Effector memory CD4-positive, alpha-beta T cell (primary cell): ENCODE measurements around the gene CNTRL.

Source experiments
- DNase-seq, 3 donors: peaks; one replicate each; pipeline ENCODE4 v3.0.0-alpha.2; 2020
- H3K27ac ChIP-seq: 2 replicates; pipeline ENCODE4 v1.7.0; 2013; ENCODE audit warnings: mild to moderate bottlenecking, low read length, moderate library complexity; ENCODE audit not compliant: insufficient read depth, poor library complexity, severe bottlenecking
- H3K27me3 ChIP-seq: replicated peaks from 2 replicates; pipeline ENCODE4 v1.7.0; 2013; ENCODE audit warnings: mild to moderate bottlenecking, low read length; ENCODE audit not compliant: insufficient read depth, control insufficient read depth, poor library complexity, severe bottlenecking
- H3K36me3 ChIP-seq: 2 replicates; pipeline ENCODE4 v1.7.0; 2013; ENCODE audit warnings: mild to moderate bottlenecking, low read length, moderate library complexity; ENCODE audit not compliant: control insufficient read depth, insufficient read depth
- H3K4me1 ChIP-seq: 2 replicates; pipeline ENCODE4 v1.7.0; 2013; ENCODE audit warnings: low read length, mild to moderate bottlenecking; ENCODE audit not compliant: control insufficient read depth, insufficient read depth, poor library complexity, severe bottlenecking
- H3K4me3 ChIP-seq: 2 replicates; pipeline ENCODE4 v1.7.0; 2013; ENCODE audit warnings: low read length, low read depth, mild to moderate bottlenecking; ENCODE audit not compliant: insufficient read depth, poor library complexity, severe bottlenecking
- H3K9me3 ChIP-seq: 2 replicates; pipeline ENCODE4 v1.7.0; 2013; ENCODE audit warnings: mild to moderate bottlenecking, low read length, moderate library complexity; ENCODE audit not compliant: control insufficient read depth

The CNTRL gene

DNA sequence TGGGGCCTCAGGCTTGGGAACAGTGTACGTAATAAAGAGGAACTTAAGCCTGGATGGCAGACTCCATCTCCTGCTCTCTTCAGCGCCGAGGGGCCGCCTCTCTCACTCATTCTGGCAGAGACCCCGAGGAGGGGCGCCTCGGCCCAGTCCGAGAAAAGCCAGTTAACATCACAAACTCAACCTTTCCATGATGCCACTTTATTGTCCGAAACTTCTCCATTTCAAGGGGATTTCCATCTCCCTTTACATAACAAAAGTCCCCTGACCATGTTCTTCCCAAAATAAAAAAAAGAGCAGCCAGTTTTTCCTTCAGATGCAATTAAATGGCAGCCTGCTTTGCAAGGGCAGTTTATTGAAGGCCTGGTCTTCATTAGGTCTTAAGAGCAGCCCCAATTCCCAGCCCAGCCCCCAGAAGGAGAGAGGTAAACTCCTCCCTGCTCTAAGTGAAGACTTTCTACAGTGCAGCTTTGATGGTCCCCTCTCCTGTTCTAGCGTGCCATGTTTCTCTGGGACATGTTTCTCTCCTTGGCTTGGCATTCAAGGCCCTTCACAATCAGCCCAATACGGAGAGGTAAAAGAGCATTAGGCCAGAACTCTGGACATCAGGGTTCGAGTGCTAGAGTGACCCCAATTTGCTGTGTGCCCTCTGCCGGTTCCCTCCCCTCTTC is 146.4 kb downstream of the CNTRL start:
- DNase-seq: no peak
- H3K27ac ChIP-seq: no peak overlapping the region

DNA sequence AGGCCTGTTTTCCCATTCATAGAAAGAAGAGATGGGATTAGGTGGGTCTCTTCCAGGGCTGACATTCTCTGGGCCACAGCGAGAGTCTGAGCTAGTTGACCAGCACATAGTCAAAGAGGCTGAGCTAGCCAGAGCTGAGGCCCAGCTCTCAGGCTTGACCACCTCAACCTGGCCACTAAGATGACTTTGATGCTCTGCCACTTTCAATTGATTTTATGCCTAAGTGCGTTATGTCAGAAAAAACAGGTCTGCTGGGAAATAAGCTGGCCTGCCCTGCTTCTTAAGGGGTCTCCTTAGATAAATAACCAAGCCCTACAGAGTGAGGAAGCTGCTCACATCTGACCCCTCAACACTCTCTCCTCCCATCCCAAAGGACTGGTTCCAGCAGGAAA is 146.9 kb downstream of the CNTRL start:
- Histone ChIP-seq H3K9me3 (no peaks in the 10 kb centered on the region), H3K27ac (no peak overlapping the region), H3K27me3 (no peaks in the 10 kb centered on the region), H3K4me3 (no peak overlapping the region), H3K4me1 (no peaks in the 10 kb centered on the region), H3K36me3 (no peaks in the 10 kb centered on the region)
- DNase-seq: no peak

More for the DNA sequence above, 146.4 kb downstream of the CNTRL start:
- H3K4me1 ChIP-seq: no peaks in the 10 kb centered on the region
- H3K4me3 ChIP-seq: no peak overlapping the region
- no peaks in the 10 kb centered on the region for H3K36me3 ChIP-seq
- no peaks in the 10 kb centered on the region for H3K27me3 ChIP-seq
- no peaks in the 10 kb centered on the region for H3K9me3 ChIP-seq

DNA sequence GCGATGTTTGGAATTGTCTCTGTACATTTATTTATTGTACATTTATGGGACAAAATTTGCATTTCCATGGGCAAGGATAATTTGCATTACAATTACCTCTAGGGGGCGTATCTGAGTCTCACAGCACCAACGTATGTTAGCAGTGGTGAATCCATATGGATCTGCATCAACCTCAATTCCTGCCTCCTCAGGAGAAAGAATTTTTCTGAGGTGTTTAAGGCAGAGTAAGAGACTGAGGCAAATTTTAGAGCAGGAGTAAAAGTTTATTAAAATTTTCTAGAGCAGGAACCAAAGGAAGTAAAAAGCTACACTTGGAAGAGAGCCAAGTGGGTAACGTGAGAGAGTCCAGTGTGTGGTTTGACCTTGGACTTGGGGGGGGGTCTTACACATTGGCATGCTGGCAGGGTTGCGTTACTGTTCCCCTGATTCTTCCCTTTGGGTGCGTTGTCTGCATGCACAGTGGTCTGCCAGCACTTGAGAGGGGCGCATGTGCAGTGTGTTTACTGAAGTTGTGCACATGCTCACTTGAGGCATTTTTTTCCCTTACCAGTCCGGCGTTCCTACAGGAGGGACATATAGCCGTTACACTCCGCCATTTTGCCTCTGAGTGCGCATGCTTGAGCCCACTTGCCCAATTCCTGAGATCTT is 147.9 kb downstream of the CNTRL start:
- Histone ChIP-seq H3K4me3 (no peak overlapping the region), H3K36me3 (no peaks in the 10 kb centered on the region), H3K27ac (no peak overlapping the region), H3K27me3 (no peaks in the 10 kb centered on the region), H3K4me1 (no peaks in the 10 kb centered on the region), H3K9me3 (no peaks in the 10 kb centered on the region)
- DNase-seq: no peak

- H3K27ac ChIP-seq: no peak overlapping the region
- no peaks in the 10 kb centered on the region for H3K9me3 ChIP-seq
- H3K4me1 ChIP-seq: no peaks in the 10 kb centered on the region
- no peaks in the 10 kb centered on the region for H3K36me3 ChIP-seq
- no peaks in the 10 kb centered on the region for H3K27me3 ChIP-seq
- no peak for DNase-seq
- H3K4me3 ChIP-seq: no peak overlapping the region
Observed at GRCh38 chr9:121225240-121225639, 150.5 kb downstream of the CNTRL start.

DNA sequence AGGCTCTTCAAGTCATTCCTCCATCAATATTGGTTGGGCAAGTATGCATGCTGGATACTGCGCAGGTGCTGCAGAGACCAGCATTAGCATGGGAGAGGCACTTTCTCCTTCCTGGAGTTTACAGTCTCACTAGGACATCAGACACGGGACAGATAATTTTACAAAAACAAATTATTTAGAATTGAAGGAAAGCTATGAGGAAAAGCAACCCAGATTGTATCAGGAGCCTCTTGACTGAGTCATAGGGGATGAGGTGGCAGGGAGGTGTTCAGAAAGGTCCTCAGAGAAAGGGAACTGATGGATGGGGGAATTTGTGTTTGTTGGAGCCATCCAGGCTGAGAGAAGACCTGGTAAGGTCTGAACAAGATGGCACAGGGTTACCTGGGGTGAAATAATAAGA is 151.4 kb downstream of the CNTRL start:
- no peaks in the 10 kb centered on the region for H3K27me3 ChIP-seq
- no peak overlapping the region for H3K27ac ChIP-seq
- no peaks in the 10 kb centered on the region for H3K9me3 ChIP-seq
- no peak for DNase-seq
- H3K4me1 ChIP-seq: no peaks in the 10 kb centered on the region
- H3K36me3 ChIP-seq: no peaks in the 10 kb centered on the region
- H3K4me3 ChIP-seq: no peak overlapping the region
